Loucy (cell line): ENCODE measurements around the gene PPP2R5B.

ENCODE experiments used
- EZH2phosphoT487 ChIP-seq: fragments of 200-600 bp; IDR thresholded peaks from 2 replicates; pipeline ENCODE4 v1.6.1; 2018; ENCODE audit warnings: antibody characterized with exemption, mild to moderate bottlenecking, moderate library complexity, borderline replicate concordance
- TF ChIP-seq, protein P1 (sequence below): fragments of 200-600 bp; sonication (generic); conservative IDR thresholded peaks from 2 replicates; pipeline ENCODE4 v1.5.1; 2014; ENCODE audit warnings: mild to moderate bottlenecking, antibody characterized with exemption, low read length

DNA sequence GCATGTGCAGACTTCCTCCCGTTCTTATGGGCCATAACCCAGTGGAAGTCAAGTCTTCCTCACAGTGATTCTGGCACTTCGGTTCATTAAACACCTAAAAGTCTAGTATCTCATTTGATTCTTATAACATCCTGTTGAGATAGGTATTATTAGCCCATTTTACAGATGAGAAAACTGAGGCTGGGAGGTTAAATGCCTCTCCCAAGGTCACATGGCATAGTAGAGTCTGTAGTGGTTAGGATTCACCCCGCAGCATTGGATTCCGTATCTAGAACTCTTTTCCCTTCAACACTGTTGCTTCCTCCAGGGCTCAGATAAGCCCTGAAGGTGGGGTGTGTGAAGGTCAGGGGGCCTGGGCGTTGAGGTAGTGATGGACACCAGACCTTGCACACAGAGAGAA lies 7.8 kb downstream of the PPP2R5B start:
- TF ChIP-seq, protein P1, sequence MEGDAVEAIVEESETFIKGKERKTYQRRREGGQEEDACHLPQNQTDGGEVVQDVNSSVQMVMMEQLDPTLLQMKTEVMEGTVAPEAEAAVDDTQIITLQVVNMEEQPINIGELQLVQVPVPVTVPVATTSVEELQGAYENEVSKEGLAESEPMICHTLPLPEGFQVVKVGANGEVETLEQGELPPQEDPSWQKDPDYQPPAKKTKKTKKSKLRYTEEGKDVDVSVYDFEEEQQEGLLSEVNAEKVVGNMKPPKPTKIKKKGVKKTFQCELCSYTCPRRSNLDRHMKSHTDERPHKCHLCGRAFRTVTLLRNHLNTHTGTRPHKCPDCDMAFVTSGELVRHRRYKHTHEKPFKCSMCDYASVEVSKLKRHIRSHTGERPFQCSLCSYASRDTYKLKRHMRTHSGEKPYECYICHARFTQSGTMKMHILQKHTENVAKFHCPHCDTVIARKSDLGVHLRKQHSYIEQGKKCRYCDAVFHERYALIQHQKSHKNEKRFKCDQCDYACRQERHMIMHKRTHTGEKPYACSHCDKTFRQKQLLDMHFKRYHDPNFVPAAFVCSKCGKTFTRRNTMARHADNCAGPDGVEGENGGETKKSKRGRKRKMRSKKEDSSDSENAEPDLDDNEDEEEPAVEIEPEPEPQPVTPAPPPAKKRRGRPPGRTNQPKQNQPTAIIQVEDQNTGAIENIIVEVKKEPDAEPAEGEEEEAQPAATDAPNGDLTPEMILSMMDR: no peak
- no peak for TF ChIP-seq EZH2phosphoT487
